Type B pancreatic cell (in vitro differentiated cells): ENCODE data around the gene FAM216B. TPM values are rescaled to one million over a fixed set of nuclear protein-coding genes. Genes with fewer than 3 reads are reported as not detected.

ENCODE experiments used
- DNase-seq: peaks from one replicate; pipeline ENCODE4 v3.0.0; 2021; ENCODE audit warnings: mixed read lengths; ENCODE audit not compliant: unreplicated experiment; ENCODE audit errors: extremely low spot score
- H3K27ac Mint-ChIP-seq: 2 replicates; pipeline ENCODE4 v1.8.0; 2021; ENCODE audit warnings: mild to moderate bottlenecking, mixed read lengths
- H3K27me3 Mint-ChIP-seq: 2 replicates; pipeline ENCODE4 v1.8.0; 2021; ENCODE audit warnings: mixed read lengths
- H3K36me3 Mint-ChIP-seq: 2 replicates; pipeline ENCODE4 v1.8.0; 2021; ENCODE audit warnings: mixed read lengths
- H3K4me1 Mint-ChIP-seq: one replicate; pipeline ENCODE4 v1.8.0; 2021; ENCODE audit warnings: mixed read lengths; ENCODE audit not compliant: unreplicated experiment
- H3K4me3 Mint-ChIP-seq: 2 replicates; pipeline ENCODE4 v1.8.0; 2021; ENCODE audit warnings: mild to moderate bottlenecking, mixed read lengths
- H3K9me3 Mint-ChIP-seq: 2 replicates; pipeline ENCODE4 v1.8.0; 2021; ENCODE audit warnings: mixed read lengths
- total RNA-seq: library from RNA; stranded (reverse); gene quantifications from 2 replicates; pipeline ENCODE4 v1.2.1, GENCODE V29; 2021; ENCODE audit warnings: low replicate concordance
- TF ChIP-seq, protein P1 (sequence below): fragments of 200-600 bp; sonication (generic); conservative IDR thresholded peaks from 2 replicates; pipeline ENCODE4 v1.5.0; 2021; ENCODE audit warnings: antibody characterized with exemption, mild to moderate bottlenecking

Gene FAM216B
- total RNA-seq, 1 donor from 2014 or later, result not detected

DNA sequence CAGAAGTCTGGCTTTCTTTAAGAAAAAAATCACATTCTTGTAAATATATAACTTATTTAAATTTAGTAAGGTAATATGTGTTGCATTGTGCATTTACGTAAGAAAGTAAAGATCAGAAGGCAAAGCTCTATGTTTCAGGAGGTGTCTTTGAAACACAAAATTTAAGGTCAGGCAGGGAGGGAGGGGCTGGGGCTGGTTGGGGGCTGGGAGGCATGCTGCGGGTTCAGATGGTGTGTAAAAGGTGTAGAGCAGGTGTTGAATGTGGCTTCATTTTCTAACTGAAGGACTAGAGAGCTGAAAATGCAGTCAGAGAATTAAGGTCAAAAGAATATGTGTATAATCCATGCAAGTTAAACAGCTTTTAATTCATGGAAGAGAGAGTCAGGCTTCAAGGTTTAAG lies 14.3 kb downstream of the FAM216B start:
- TF ChIP-seq, protein P1, sequence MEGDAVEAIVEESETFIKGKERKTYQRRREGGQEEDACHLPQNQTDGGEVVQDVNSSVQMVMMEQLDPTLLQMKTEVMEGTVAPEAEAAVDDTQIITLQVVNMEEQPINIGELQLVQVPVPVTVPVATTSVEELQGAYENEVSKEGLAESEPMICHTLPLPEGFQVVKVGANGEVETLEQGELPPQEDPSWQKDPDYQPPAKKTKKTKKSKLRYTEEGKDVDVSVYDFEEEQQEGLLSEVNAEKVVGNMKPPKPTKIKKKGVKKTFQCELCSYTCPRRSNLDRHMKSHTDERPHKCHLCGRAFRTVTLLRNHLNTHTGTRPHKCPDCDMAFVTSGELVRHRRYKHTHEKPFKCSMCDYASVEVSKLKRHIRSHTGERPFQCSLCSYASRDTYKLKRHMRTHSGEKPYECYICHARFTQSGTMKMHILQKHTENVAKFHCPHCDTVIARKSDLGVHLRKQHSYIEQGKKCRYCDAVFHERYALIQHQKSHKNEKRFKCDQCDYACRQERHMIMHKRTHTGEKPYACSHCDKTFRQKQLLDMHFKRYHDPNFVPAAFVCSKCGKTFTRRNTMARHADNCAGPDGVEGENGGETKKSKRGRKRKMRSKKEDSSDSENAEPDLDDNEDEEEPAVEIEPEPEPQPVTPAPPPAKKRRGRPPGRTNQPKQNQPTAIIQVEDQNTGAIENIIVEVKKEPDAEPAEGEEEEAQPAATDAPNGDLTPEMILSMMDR, result no peak
- DNase-seq, result no peak
- H3K27me3 Mint-ChIP-seq, result no peaks in the 10 kb centered on the region
- no peak overlapping the region for H3K27ac Mint-ChIP-seq
- H3K4me1 Mint-ChIP-seq, result peaks cover 10% of the 10 kb centered on the region
- peaks cover 4% of the 10 kb centered on the region for H3K9me3 Mint-ChIP-seq
- no peak overlapping the region for H3K4me3 Mint-ChIP-seq
- H3K36me3 Mint-ChIP-seq, result no peaks in the 10 kb centered on the region

DNA sequence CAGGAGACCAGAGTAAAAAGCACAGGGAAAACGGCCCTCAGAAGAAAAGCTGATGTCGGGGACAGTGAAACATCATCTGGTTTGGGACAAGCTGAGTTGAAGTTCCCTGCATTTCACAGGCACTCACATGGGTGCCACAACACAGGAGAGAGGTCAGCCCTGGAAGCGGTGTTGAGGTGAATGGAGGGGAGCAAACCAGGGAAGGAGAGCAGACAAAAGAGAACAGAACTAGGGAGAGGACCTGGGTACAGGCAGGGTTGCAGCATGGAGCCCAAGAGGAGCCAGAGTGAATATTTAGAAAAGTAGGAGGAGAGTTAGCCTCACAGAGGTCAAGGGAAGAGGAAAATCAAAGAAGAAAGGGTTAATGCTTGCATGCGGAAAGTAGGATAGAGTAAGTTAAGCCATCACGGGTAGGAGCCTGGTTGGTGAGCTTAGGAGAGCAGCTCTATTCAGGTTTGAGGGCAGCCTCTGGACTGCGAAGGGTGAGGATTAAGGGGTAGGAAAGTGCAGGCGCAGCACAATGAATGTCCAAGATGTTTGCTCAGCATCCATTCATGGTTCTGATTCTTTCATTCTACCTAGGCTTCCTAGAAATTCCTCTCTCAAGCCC lies 15.5 kb downstream of the FAM216B start:
- Mint-ChIP-seq H3K4me3 (no peak overlapping the region), H3K9me3 (peaks cover 4% of the 10 kb centered on the region), H3K27ac (no peak overlapping the region), H3K4me1 (peaks cover 10% of the 10 kb centered on the region), H3K27me3 (no peaks in the 10 kb centered on the region), H3K36me3 (no peaks in the 10 kb centered on the region)
- DNase-seq, result no peak
- TF ChIP-seq, protein P1, result no peak

DNA sequence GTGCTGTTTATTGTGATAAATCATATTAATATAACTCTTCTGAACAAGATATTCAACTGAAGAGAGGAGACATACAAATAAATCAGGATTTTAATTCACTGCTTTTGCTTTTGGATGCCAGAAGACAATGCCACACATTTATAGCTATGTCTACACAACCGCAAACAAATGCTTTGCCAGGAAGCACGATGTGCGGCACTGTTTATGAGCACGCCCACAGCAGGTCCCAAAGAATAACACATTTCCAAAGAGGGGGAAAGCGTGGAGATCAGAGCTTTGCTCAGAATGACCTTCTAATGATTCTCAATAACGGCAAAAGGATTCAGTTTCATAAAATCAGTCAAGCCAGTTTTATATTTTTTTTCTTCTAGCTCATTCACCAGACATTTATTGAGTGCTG lies 16.7 kb downstream of the FAM216B start:
- no peaks in the 10 kb centered on the region for H3K27me3 Mint-ChIP-seq
- DNase-seq, result no peak
- no peaks in the 10 kb centered on the region for H3K36me3 Mint-ChIP-seq
- TF ChIP-seq, protein P1, result no peak
- H3K4me3 Mint-ChIP-seq, result no peak overlapping the region
- no peak overlapping the region for H3K27ac Mint-ChIP-seq
- no peaks in the 10 kb centered on the region for H3K9me3 Mint-ChIP-seq
- H3K4me1 Mint-ChIP-seq, result peaks cover 10% of the 10 kb centered on the region

DNA sequence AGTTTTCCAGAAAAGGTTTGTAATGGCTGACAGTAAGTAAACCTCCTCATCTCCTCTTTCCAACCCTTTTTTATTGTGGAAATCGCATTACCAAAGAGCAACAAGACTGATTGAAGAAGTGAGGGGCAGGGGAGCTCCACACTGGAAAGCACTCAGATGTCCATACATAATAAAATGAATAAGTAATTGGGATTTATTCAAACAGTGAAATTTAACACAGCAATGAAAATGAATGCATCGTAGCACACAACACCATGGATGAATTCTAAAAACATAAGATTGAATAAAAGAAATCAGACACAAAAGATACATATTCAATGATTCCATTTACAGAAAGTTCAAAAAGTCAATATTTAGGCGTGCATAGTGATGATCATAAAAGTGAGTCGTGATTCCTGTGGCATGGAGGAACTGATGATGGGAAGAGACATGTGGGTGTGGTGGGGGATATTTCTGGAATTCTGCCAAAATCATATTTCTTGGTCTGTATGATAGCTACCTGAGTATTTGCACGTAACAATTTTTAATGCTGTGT lies 18.8 kb downstream of the FAM216B start:
- H3K27ac Mint-ChIP-seq, result no peak overlapping the region
- no peaks in the 10 kb centered on the region for H3K9me3 Mint-ChIP-seq

DNA sequence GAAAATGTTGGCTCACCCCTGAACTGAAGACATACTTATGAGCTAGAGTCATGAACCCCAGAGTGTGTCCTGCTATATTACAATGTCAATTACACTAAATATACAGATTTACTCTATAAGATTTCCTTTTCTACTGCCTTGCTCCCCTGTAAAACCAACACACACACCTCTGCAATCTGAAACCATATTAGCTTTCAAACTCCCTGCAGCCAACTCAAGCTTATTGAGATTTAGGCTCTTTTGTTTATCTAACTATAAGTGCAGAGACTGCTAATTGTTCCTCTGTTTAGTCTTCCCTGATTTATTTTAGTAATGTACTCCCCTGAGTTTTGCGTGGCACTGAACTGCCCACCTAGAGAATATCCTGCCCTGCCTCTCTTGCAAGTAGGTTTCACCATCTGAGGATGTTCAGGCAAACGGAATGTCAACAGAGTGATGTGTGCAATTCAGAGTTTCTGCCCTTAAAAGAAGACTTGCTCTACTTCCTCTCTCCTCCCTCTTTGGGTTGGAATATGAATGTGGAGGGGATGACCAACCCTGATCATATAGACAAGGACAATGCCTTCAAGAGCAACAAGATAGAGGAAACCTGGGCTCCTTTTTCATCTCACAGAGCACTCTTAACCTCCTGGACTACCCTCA lies 22.3 kb downstream of the FAM216B start:
- TF ChIP-seq, protein P1, result no peak
- no peaks in the 10 kb centered on the region for H3K36me3 Mint-ChIP-seq
- no peak for DNase-seq
- no peak overlapping the region for H3K27ac Mint-ChIP-seq
- H3K27me3 Mint-ChIP-seq, result no peaks in the 10 kb centered on the region
- H3K9me3 Mint-ChIP-seq, result no peaks in the 10 kb centered on the region
- H3K4me3 Mint-ChIP-seq, result no peak overlapping the region
- H3K4me1 Mint-ChIP-seq, result no peaks in the 10 kb centered on the region

More for the DNA sequence above, 18.8 kb downstream of the FAM216B start:
- TF ChIP-seq, protein P1, result no peak
- Mint-ChIP-seq H3K27me3 (no peaks in the 10 kb centered on the region), H3K36me3 (no peaks in the 10 kb centered on the region), H3K4me3 (no peak overlapping the region), H3K4me1 (peaks cover 10% of the 10 kb centered on the region)
- DNase-seq, result no peak
